ENCODE results near the gene CFAP97D2. TPM values are rescaled to one million over a fixed set of nuclear protein-coding genes. Genes with fewer than 3 reads are reported as not detected.

The CFAP97D2 gene
- total and polyA plus RNA-seq, 4 donors: 0.22 to 3.0 (median 0.65) TPM; not detected in 1

DNA sequence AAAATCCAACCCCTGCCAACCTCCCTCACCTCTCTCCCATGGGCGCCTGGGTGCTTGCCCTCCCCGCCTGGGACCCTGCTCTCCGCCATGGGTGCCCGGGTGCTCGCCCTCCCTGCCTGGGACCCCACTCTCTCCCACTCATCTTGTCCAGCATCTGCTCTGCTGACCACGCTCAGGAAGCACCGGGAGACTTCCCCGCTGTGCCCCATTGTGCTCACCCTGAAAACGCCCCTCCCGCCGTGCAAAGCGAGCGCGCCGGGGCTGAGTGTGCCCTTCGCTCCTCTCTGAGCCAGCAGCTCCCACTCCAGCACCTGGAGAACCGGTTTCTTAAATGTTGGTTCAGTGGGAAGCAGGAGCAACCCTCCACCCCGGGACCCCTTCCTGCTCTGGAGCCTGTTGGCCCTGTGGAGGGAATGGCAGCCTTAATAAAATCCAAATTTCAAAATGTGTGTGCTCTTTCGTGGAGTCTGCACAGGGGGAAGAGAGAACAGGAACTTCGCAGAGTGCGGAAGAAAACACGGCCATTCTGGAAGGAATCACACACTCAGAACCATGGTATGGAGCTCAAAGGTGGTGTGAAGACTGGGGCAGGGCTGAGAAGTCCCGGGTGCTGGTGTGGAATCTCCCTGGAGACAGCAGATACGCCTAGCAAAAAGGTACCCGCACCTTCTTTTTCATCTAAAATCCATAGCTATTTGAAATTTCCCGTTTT is 32.5 kb downstream of the CFAP97D2 start:
- Histone ChIP-seq H3K4me3 (ENCODE audit: low read depth, low read length) (no peak overlapping the region), H3K27me3 (ENCODE audit: control insufficient read depth, insufficient read depth, low read length) (no peaks in the 10 kb centered on the region), H3K4me1 (ENCODE audit: control insufficient read depth, insufficient read depth, low read length) (no peaks in the 10 kb centered on the region), H3K9me3 (ENCODE audit: control insufficient read depth, insufficient read depth, low read length) (no peaks in the 10 kb centered on the region), H3K36me3 (ENCODE audit: control insufficient read depth, insufficient read depth, low read length) (no peaks in the 10 kb centered on the region), H3K27ac (ENCODE audit: low read depth, low read length) (no peak overlapping the region)
- no peak for DNase-seq (ENCODE audit: low read depth in 4 of 6, low spot score in 6 of 6)
- 89% methylated on average over 23 of the region's 26 CpGs for WGBS (ENCODE audit: insufficient coverage)

DNA sequence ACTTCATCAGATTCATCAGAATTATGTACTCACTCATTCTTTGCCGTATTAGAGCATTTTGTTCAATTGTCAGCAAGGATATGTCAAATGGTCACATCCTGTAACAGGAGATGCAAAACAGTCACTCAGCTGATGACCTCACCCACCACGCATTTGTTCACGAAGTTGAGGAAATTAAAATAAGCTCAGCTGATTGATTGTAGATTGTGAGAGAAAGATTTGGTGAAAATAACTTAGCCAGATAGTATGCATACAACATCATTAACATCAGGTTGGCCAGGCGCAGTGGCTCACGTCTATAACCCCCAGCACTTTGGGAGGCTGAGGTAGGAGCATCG is 33.1 kb downstream of the CFAP97D2 start:
- 91% methylated on average over 4 of the region's 6 CpGs for WGBS (ENCODE audit: insufficient coverage)
- no peak overlapping the region for H3K4me3 ChIP-seq (ENCODE audit: low read depth, low read length)
- no peak overlapping the region for H3K27ac ChIP-seq (ENCODE audit: low read depth, low read length)
- no peaks in the 10 kb centered on the region for H3K36me3 ChIP-seq (ENCODE audit: control insufficient read depth, insufficient read depth, low read length)
- H3K4me1 ChIP-seq (ENCODE audit: control insufficient read depth, insufficient read depth, low read length): no peaks in the 10 kb centered on the region
- no peaks in the 10 kb centered on the region for H3K9me3 ChIP-seq (ENCODE audit: control insufficient read depth, insufficient read depth, low read length)
- H3K27me3 ChIP-seq (ENCODE audit: control insufficient read depth, insufficient read depth, low read length): no peaks in the 10 kb centered on the region
- DNase-seq (ENCODE audit: low read depth in 4 of 6, low spot score in 6 of 6): no peak

DNA sequence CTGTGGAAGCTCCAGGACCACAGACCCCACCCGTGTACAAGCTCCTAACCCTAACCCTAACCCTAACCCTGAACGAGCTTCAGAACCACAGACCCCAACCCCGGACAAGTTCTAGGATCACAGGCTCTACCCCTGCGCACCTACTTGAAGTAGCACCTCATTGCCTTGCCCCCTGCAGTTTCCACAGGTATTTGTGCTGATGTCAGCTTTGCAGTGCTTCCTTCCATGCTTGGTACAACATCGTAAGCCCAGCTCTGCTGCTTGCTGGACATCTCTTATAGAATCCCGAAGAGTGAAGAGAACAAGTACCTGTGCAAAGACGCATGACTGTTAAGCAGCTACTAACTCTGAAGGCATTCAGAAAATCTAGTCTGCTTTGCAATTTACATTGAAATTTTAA is 34.9 kb downstream of the CFAP97D2 start:
- no peaks in the 10 kb centered on the region for H3K9me3 ChIP-seq (ENCODE audit: control insufficient read depth, insufficient read depth, low read length)
- WGBS (ENCODE audit: insufficient coverage): 96% methylated on average over 7 of the region's 7 CpGs

GRCh38 chr13:114219392-114219791 is 40.3 kb downstream of the CFAP97D2 start:
- Histone ChIP-seq H3K27ac (ENCODE audit: low read depth, low read length) (no peak overlapping the region), H3K4me1 (ENCODE audit: control insufficient read depth, insufficient read depth, low read length) (no peaks in the 10 kb centered on the region), H3K4me3 (ENCODE audit: low read depth, low read length) (no peak overlapping the region), H3K36me3 (ENCODE audit: control insufficient read depth, insufficient read depth, low read length) (no peaks in the 10 kb centered on the region), H3K9me3 (ENCODE audit: control insufficient read depth, insufficient read depth, low read length) (no peaks in the 10 kb centered on the region), H3K27me3 (ENCODE audit: control insufficient read depth, insufficient read depth, low read length) (no peaks in the 10 kb centered on the region)
- DNase-seq (ENCODE audit: low read depth in 4 of 6, low spot score in 6 of 6): no peak
- WGBS (ENCODE audit: insufficient coverage): 75% methylated on average over 1 of the region's 3 CpGs

More for the DNA sequence above, 34.9 kb downstream of the CFAP97D2 start:
- no peak for DNase-seq (ENCODE audit: low read depth in 4 of 6, low spot score in 6 of 6)
- no peak overlapping the region for H3K27ac ChIP-seq (ENCODE audit: low read depth, low read length)
- no peaks in the 10 kb centered on the region for H3K4me1 ChIP-seq (ENCODE audit: control insufficient read depth, insufficient read depth, low read length)
- no peaks in the 10 kb centered on the region for H3K27me3 ChIP-seq (ENCODE audit: control insufficient read depth, insufficient read depth, low read length)
- no peak overlapping the region for H3K4me3 ChIP-seq (ENCODE audit: low read depth, low read length)
- no peaks in the 10 kb centered on the region for H3K36me3 ChIP-seq (ENCODE audit: control insufficient read depth, insufficient read depth, low read length)

DNA sequence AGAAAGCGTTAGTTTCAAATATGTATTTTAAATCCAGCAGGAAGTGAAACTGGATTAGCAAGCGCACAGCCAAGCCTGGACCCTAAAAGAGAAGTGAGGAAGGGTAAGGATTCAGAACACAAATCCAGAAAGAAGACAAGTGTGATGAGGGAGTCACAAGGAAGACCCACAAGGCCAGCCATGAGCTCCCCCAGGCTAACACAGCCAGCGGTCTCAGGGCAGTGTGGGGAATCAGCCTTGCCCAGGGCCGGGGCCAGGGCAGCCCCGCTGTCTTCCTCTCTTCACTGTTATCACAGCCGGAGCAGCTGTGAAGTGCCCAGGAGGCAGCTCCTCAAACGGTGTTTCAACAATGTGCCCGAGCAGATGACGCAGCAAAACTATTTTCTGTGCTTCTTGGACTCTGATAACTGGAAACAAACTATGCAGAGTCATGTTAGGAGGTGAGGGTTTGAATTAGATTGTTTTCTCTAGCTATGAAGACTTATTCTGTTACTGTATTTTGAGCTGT is 43.5 kb downstream of the CFAP97D2 start:
- 69% methylated on average over 5 of the region's 9 CpGs for WGBS (ENCODE audit: insufficient coverage)
- Histone ChIP-seq H3K36me3 (ENCODE audit: control insufficient read depth, insufficient read depth, low read length) (no peaks in the 10 kb centered on the region), H3K4me1 (ENCODE audit: control insufficient read depth, insufficient read depth, low read length) (peaks cover 13% of the 10 kb centered on the region), H3K27me3 (ENCODE audit: control insufficient read depth, insufficient read depth, low read length) (no peaks in the 10 kb centered on the region), H3K4me3 (ENCODE audit: low read depth, low read length) (no peak overlapping the region), H3K9me3 (ENCODE audit: control insufficient read depth, insufficient read depth, low read length) (no peaks in the 10 kb centered on the region), H3K27ac (ENCODE audit: low read depth, low read length) (no peak overlapping the region)
- peak in 1 of 6 donors; percentile 28 for DNase-seq (ENCODE audit: low read depth in 4 of 6, low spot score in 6 of 6)

GRCh38 chr13:114224201-114224600 is 45.1 kb downstream of the CFAP97D2 start:
- WGBS (ENCODE audit: insufficient coverage): 84% methylated on average over 10 of the region's 13 CpGs
- H3K27me3 ChIP-seq (ENCODE audit: control insufficient read depth, insufficient read depth, low read length): no peaks in the 10 kb centered on the region
- H3K4me1 ChIP-seq (ENCODE audit: control insufficient read depth, insufficient read depth, low read length): peaks cover 25% of the 10 kb centered on the region
- H3K9me3 ChIP-seq (ENCODE audit: control insufficient read depth, insufficient read depth, low read length): no peaks in the 10 kb centered on the region
- no peaks in the 10 kb centered on the region for H3K36me3 ChIP-seq (ENCODE audit: control insufficient read depth, insufficient read depth, low read length)
- no peak for DNase-seq (ENCODE audit: low read depth in 4 of 6, low spot score in 6 of 6)
- no peak overlapping the region for H3K27ac ChIP-seq (ENCODE audit: low read depth, low read length)
- no peak overlapping the region for H3K4me3 ChIP-seq (ENCODE audit: low read depth, low read length)

DNA sequence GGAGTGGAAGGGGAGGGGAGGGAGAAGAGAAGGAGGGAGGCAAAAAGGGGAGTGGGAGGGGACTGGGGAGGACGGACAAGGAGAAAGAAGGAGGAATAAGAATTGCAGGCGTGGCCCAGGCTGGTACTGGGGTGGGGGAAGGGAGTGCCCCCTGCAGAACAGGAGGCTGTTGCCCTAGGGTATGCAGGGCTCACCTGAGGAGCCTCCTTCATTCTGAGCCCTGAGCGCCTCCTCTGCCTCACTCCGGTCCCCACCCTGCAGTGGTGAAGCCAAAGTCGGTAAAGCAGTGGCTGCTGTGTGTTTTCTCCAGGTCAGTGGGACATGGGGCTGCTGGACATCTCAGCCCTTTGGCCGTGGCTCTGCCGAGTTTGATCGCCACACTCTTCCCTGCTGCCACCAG is 46.6 kb downstream of the CFAP97D2 start:
- Histone ChIP-seq H3K27ac (ENCODE audit: low read depth, low read length) (no peak overlapping the region), H3K9me3 (ENCODE audit: control insufficient read depth, insufficient read depth, low read length) (no peaks in the 10 kb centered on the region), H3K4me3 (ENCODE audit: low read depth, low read length) (no peak overlapping the region), H3K36me3 (ENCODE audit: control insufficient read depth, insufficient read depth, low read length) (no peaks in the 10 kb centered on the region), H3K4me1 (ENCODE audit: control insufficient read depth, insufficient read depth, low read length) (peaks cover 29% of the 10 kb centered on the region), H3K27me3 (ENCODE audit: control insufficient read depth, insufficient read depth, low read length) (no peaks in the 10 kb centered on the region)
- DNase-seq (ENCODE audit: low read depth in 4 of 6, low spot score in 6 of 6): no peak
- 82% methylated on average over 8 of the region's 8 CpGs for WGBS (ENCODE audit: insufficient coverage)

GRCh38 chr13:114226088-114226487 is 47.0 kb downstream of the CFAP97D2 start:
- Histone ChIP-seq H3K27me3 (ENCODE audit: control insufficient read depth, insufficient read depth, low read length) (no peaks in the 10 kb centered on the region), H3K4me1 (ENCODE audit: control insufficient read depth, insufficient read depth, low read length) (peaks cover 29% of the 10 kb centered on the region), H3K27ac (ENCODE audit: low read depth, low read length) (no peak overlapping the region), H3K36me3 (ENCODE audit: control insufficient read depth, insufficient read depth, low read length) (no peaks in the 10 kb centered on the region), H3K9me3 (ENCODE audit: control insufficient read depth, insufficient read depth, low read length) (no peaks in the 10 kb centered on the region), H3K4me3 (ENCODE audit: low read depth, low read length) (no peak overlapping the region)
- WGBS (ENCODE audit: insufficient coverage): 74% methylated on average over 9 of the region's 11 CpGs
- no peak for DNase-seq (ENCODE audit: low read depth in 4 of 6, low spot score in 6 of 6)

DNA sequence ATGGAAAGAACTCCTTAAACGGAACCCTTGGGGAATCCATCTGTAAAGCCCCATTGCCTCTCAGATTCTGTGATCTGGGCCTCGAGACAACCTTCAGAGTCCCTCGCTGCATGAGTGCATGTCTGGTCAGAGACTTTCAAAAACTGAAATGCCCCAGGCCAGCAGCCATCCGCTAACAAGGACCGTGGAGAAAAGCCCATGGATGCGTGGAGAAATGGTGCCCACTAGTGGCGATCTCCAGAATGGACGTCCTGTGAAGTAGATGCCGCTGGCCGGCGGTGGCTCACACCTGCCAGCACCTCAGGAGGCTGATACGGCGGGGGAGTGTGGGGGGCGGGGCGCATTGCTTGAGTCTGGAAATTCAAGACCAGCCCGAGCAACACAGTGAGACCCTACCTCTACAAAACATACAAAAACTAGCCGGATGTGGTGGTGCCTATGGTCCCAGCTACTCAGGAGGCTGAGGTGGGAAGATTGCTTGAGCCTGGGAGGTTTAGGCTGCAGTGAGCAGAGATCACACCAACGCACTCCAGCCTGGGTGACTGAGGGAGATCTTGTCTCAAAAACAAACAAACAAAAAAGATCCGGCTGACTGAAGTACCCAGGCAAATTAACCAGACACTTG is 47.8 kb downstream of the CFAP97D2 start:
- H3K4me3 ChIP-seq (ENCODE audit: low read depth, low read length): no peak overlapping the region
- H3K27ac ChIP-seq (ENCODE audit: low read depth, low read length): no peak overlapping the region
- H3K4me1 ChIP-seq (ENCODE audit: control insufficient read depth, insufficient read depth, low read length): peaks cover 29% of the 10 kb centered on the region
- 3% methylated on average over 12 of the region's 19 CpGs for WGBS (ENCODE audit: insufficient coverage)
- DNase-seq (ENCODE audit: low read depth in 4 of 6, low spot score in 6 of 6): peak; percentile 65 to 94 (median 81)
- no peaks in the 10 kb centered on the region for H3K9me3 ChIP-seq (ENCODE audit: control insufficient read depth, insufficient read depth, low read length)
- H3K27me3 ChIP-seq (ENCODE audit: control insufficient read depth, insufficient read depth, low read length): no peaks in the 10 kb centered on the region
- H3K36me3 ChIP-seq (ENCODE audit: control insufficient read depth, insufficient read depth, low read length): no peaks in the 10 kb centered on the region

DNA sequence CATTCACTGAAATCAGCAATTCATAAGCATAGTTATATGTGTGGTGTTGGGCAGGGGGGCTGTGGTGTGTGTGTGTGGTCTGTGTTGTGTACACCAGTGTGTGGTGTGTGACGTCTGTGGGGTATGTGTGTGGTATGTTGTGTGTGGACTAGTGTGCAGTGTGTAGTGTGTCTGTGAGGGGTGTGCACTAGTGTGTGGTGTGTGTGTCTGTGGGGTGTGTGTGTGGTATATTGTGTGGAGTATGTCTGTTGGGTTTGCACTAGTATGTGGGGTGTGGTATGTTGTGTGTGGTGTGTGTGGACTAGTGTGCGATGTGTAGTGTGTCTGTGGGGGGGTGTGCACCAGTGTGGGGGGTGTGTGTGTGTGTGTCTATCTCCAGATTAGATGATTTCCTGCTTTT is 48.5 kb downstream of the CFAP97D2 start:
- H3K27me3 ChIP-seq (ENCODE audit: control insufficient read depth, insufficient read depth, low read length): no peaks in the 10 kb centered on the region
- WGBS (ENCODE audit: insufficient coverage): 87% methylated on average over 1 of the region's 2 CpGs
- DNase-seq (ENCODE audit: low read depth in 4 of 6, low spot score in 6 of 6): no peak

More for the DNA sequence above, 48.5 kb downstream of the CFAP97D2 start:
- H3K4me1 ChIP-seq (ENCODE audit: control insufficient read depth, insufficient read depth, low read length): peaks cover 29% of the 10 kb centered on the region
- no peak overlapping the region for H3K4me3 ChIP-seq (ENCODE audit: low read depth, low read length)
- no peaks in the 10 kb centered on the region for H3K9me3 ChIP-seq (ENCODE audit: control insufficient read depth, insufficient read depth, low read length)
- no peaks in the 10 kb centered on the region for H3K36me3 ChIP-seq (ENCODE audit: control insufficient read depth, insufficient read depth, low read length)
- H3K27ac ChIP-seq (ENCODE audit: low read depth, low read length): no peak overlapping the region

Measured in spinal cord (tissue), 10 donors.